ENCODE data around the gene VPS36.

Gene VPS36

GRCh38 chr13:52371736-52372247 lies 78.6 kb downstream of the VPS36 start:
- Histone ChIP-seq H3K27me3 (ENCODE audit: control insufficient read depth, insufficient read depth, low read length) (no peaks in the 10 kb centered on the region), H3K36me3 (ENCODE audit: control insufficient read depth, insufficient read depth, low read length) (no peaks in the 10 kb centered on the region), H3K4me1 (ENCODE audit: control insufficient read depth, insufficient read depth, low read length) (no peaks in the 10 kb centered on the region), H3K9me3 (ENCODE audit: control insufficient read depth, low read length) (no peaks in the 10 kb centered on the region), H3K4me3 (ENCODE audit: low read length) (no peak overlapping the region), H3K9ac (ENCODE audit: low read length) (no peak overlapping the region)

- no peaks in the 10 kb centered on the region for H3K4me1 ChIP-seq (ENCODE audit: control insufficient read depth, insufficient read depth, low read length)
- no peaks in the 10 kb centered on the region for H3K27me3 ChIP-seq (ENCODE audit: control insufficient read depth, insufficient read depth, low read length)
- H3K9me3 ChIP-seq (ENCODE audit: control insufficient read depth, low read length) = no peaks in the 10 kb centered on the region
- H3K4me3 ChIP-seq (ENCODE audit: low read length) = no peak overlapping the region
- no peaks in the 10 kb centered on the region for H3K36me3 ChIP-seq (ENCODE audit: control insufficient read depth, insufficient read depth, low read length)
- H3K9ac ChIP-seq (ENCODE audit: low read length) = no peak overlapping the region
Measured at GRCh38 chr13:52366291-52366690, 84.1 kb downstream of the VPS36 start.
